ENCODE measurements around the gene STX8.

Gene STX8

GRCh38 chr17:9208381-9209105, 367.1 kb downstream of the STX8 start:
- DNase-seq (ENCODE audit: low read depth): no peak

GRCh38 chr17:9206741-9207332, 368.8 kb downstream of the STX8 start:
- DNase-seq (ENCODE audit: low read depth): no peak

GRCh38 chr17:9206410-9206703, 369.3 kb downstream of the STX8 start:
- no peak for DNase-seq (ENCODE audit: low read depth)

- no peak for DNase-seq (ENCODE audit: low read depth)
Measured at GRCh38 chr17:9205520-9206409, 369.9 kb downstream of the STX8 start.

- DNase-seq (ENCODE audit: low read depth): no peak
Measured at GRCh38 chr17:9204637-9205329, 370.8 kb downstream of the STX8 start.

- DNase-seq (ENCODE audit: low read depth): no peak
Measured at GRCh38 chr17:9203771-9204425, 371.7 kb downstream of the STX8 start.

GRCh38 chr17:9202532-9202931, 373.1 kb downstream of the STX8 start:
- DNase-seq (ENCODE audit: low read depth): no peak

- no peak for DNase-seq (ENCODE audit: low read depth)
Measured at GRCh38 chr17:9200699-9201359, 374.8 kb downstream of the STX8 start.
